GM23338 (cell line): ENCODE results near the gene PTPRE.

Experiments used
- POLR2AphosphoS5 ChIP-seq: IDR thresholded peaks from 2 replicates; pipeline ENCODE4 v1.6.1; 2016; ENCODE audit warnings: antibody characterized with exemption, low read depth
- STAT1 ChIP-seq: IDR thresholded peaks from one replicate; pipeline ENCODE4 v1.6.1; 2016; ENCODE audit warnings: antibody characterized with exemption; ENCODE audit not compliant: unreplicated experiment
- TF ChIP-seq, protein P1 (sequence below), 2 experiments: fragments of 200-600 bp in 1 of 2; sonication (generic) in 1 of 2; conservative IDR thresholded peaks; 2 replicates each; pipeline versions ENCODE4 v1.5.1 to v1.6.1; 2016 to 2017; ENCODE audit warnings: antibody characterized with exemption in 2 of 2, low read depth in 2 of 2, mild to moderate bottlenecking in 2 of 2, moderate library complexity in 1 of 2

- TF ChIP-seq, protein P1, sequence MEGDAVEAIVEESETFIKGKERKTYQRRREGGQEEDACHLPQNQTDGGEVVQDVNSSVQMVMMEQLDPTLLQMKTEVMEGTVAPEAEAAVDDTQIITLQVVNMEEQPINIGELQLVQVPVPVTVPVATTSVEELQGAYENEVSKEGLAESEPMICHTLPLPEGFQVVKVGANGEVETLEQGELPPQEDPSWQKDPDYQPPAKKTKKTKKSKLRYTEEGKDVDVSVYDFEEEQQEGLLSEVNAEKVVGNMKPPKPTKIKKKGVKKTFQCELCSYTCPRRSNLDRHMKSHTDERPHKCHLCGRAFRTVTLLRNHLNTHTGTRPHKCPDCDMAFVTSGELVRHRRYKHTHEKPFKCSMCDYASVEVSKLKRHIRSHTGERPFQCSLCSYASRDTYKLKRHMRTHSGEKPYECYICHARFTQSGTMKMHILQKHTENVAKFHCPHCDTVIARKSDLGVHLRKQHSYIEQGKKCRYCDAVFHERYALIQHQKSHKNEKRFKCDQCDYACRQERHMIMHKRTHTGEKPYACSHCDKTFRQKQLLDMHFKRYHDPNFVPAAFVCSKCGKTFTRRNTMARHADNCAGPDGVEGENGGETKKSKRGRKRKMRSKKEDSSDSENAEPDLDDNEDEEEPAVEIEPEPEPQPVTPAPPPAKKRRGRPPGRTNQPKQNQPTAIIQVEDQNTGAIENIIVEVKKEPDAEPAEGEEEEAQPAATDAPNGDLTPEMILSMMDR (conservative IDR thresholded peaks at IDR 0.05; ENCODE audit: low read depth in 2 of 2) = no peak
- TF ChIP-seq STAT1 = no peak
- no peak for TF ChIP-seq POLR2AphosphoS5
Measured at GRCh38 chr10:128070161-128070560, 163.3 kb downstream of the PTPRE start.
